HG02943 (cell line): ENCODE measurements around the gene NHEJ1.

Experiments used
- ATAC-seq: cut with Tn5 transposase; IDR thresholded peaks from one replicate; pipeline ENCODE4 v1.9.1; 2021; ENCODE audit warnings: mild to moderate bottlenecking, low read depth, moderate library complexity; ENCODE audit not compliant: unreplicated experiment

NHEJ1 gene

GRCh38 chr2:219168526-219168925, 7.9 kb upstream of the NHEJ1 start:
- ATAC-seq, result no peak

GRCh38 chr2:219167997-219168396, 7.4 kb upstream of the NHEJ1 start:
- ATAC-seq, result no peak

- no peak for ATAC-seq
These were observed 4.7 kb upstream of the NHEJ1 start for GRCh38 chr2:219165058-219165911.

- no peak for ATAC-seq
These were observed 2.5 kb upstream of the NHEJ1 start for GRCh38 chr2:219163156-219163555.

GRCh38 chr2:219161097-219161496, 482 bp upstream of the NHEJ1 start:
- ATAC-seq, result no peak

- ATAC-seq, result no peak
These were observed 837 bp downstream of the NHEJ1 start for GRCh38 chr2:219159771-219160185.

GRCh38 chr2:219158586-219158985, 2.0 kb downstream of the NHEJ1 start:
- no peak for ATAC-seq

- ATAC-seq, result no peak
These were observed 2.6 kb downstream of the NHEJ1 start for GRCh38 chr2:219158025-219158424.

GRCh38 chr2:219157396-219157795, 3.2 kb downstream of the NHEJ1 start:
- ATAC-seq, result no peak

GRCh38 chr2:219155054-219155644, 5.5 kb downstream of the NHEJ1 start:
- no peak for ATAC-seq

GRCh38 chr2:219149667-219150066, 10.9 kb downstream of the NHEJ1 start:
- no peak for ATAC-seq

GRCh38 chr2:219142329-219142728, 18.3 kb downstream of the NHEJ1 start:
- no peak for ATAC-seq

- ATAC-seq, result no peak
These were observed 19.9 kb downstream of the NHEJ1 start for GRCh38 chr2:219140722-219141121.

- no peak for ATAC-seq
These were observed 26.6 kb downstream of the NHEJ1 start for GRCh38 chr2:219133976-219134375.

- no peak for ATAC-seq
These were observed 28.9 kb downstream of the NHEJ1 start for GRCh38 chr2:219131744-219132143.

- ATAC-seq, result no peak
These were observed 29.3 kb downstream of the NHEJ1 start for GRCh38 chr2:219131327-219131726.

- no peak for ATAC-seq
These were observed 31.0 kb downstream of the NHEJ1 start for GRCh38 chr2:219129589-219129988.

- ATAC-seq, result no peak
These were observed 32.2 kb downstream of the NHEJ1 start for GRCh38 chr2:219128396-219128795.

GRCh38 chr2:219127037-219127635, 33.5 kb downstream of the NHEJ1 start:
- ATAC-seq, result no peak

- no peak for ATAC-seq
These were observed 34.1 kb downstream of the NHEJ1 start for GRCh38 chr2:219126555-219126954.

GRCh38 chr2:219125886-219126270, 34.7 kb downstream of the NHEJ1 start:
- ATAC-seq, result no peak
